GM21576 (cell line): ENCODE measurements around the gene TSC2.
"Not testable (repeated sequence)": the region's sequence is repeated elsewhere in the genome, so short reads cannot be mapped to it uniquely, and the experiment has no call there.

Experiments
- ATAC-seq: cut with Tn5 transposase; IDR thresholded peaks from one replicate; pipeline ENCODE4 v1.9.1; 2021; ENCODE audit warnings: mild to moderate bottlenecking, moderate library complexity; ENCODE audit not compliant: unreplicated experiment

TSC2 gene

GRCh38 chr16:2096853-2097595, 49.2 kb downstream of the TSC2 start:
- no peak for ATAC-seq

- not testable (repeated sequence) for ATAC-seq
Measured at GRCh38 chr16:2097689-2098088, 49.9 kb downstream of the TSC2 start.

- ATAC-seq = not testable (repeated sequence)
Measured at GRCh38 chr16:2101581-2101980, 53.8 kb downstream of the TSC2 start.

- no peak for ATAC-seq
Measured at GRCh38 chr16:2102471-2102870, 54.7 kb downstream of the TSC2 start.

- ATAC-seq = not testable (repeated sequence)
Measured at GRCh38 chr16:2104464-2104863, 56.7 kb downstream of the TSC2 start.

DNA sequence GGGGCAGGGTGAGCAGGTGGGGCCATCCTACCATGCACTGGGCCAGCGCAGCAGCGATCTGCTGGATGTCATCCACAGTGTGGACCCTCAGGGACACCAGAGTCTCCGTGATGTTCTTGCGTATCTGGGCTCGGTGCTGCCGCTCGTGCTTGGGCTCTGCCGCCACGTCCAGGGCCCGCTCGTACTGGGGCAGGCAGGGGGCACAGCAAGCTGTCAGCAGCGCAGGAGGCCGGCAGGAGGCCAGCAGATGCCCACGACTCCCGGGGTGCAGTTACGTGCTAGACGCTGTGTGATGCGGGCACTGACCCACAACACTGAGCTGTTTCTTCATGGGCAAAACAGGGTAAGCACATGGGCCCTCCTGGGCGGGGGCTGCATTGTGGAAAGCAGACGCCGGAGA, 57.5 kb downstream of the TSC2 start:
- not testable (repeated sequence) for ATAC-seq

- ATAC-seq = not testable (repeated sequence)
Measured at GRCh38 chr16:2105769-2106168, 58.0 kb downstream of the TSC2 start.

DNA sequence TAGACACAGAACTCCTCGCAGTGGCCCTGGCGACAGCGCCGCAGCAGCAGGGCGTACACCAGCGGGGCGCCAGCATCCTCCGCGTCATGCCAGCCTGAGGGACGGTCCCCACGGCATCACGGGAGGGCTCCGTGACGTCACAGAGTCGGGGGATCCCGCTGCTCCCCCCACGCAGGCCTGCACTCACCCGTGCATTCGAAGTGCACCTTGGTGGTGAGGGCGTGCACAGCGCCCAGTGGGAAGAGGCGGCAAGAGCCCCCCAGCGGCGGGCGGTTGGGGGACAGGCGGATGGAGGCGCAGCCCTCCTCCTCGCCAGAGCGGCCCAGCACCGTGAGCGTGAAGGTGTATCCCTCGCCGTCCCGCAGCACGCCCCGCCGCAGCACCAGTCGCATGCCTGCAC, 58.4 kb downstream of the TSC2 start:
- ATAC-seq = not testable (repeated sequence)

DNA sequence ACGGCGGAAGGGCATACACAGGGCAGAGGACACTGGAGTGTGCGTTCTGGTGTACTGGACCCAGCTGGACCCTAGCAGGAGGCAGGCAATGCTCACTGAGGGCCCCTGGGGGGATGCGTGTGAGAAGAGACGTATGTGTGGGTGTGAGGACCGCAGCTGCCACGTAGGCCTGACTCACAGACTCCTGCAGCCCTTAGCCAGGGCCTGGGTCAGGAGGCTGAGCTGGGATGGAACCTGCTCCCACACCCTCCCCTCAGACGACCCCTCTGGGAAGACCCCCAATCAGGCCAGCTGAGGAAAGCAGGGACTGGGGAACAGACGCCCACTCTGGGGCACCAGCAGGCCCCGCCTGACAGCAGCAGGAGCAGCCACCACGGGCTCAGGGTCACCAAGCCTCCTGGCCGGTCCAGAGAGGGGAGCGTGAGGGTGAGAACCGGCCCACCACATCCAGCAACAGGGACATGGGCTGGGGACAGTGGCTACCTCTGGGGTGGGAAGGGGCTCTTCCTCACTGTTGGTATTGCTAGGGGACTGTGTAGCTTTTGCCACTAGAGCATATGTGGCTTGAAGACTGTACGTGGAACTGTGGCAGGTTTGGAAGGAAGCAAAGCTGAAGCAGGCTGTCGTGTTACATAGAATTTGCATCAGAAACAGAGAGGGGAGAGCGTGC, 59.5 kb downstream of the TSC2 start:
- ATAC-seq = not testable (repeated sequence)

DNA sequence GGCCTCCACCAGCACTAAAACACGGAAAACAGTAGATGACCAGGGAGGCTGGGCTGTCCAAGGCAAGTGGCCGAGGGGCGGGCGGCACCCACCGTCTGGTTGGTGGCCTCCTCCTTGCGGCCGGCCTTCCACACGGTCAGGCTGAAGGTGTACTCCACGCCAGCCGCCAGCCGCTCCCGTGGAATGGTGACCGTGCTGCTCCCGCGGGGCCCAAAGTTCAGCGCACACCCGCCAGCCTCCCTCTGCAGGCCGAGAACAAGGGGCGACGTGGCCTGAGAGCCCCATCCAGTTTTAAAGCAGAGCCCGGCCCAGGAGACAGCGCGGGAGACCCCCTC, 60.0 kb downstream of the TSC2 start:
- ATAC-seq = not testable (repeated sequence)

GRCh38 chr16:2108446-2109270, 60.9 kb downstream of the TSC2 start:
- not testable (repeated sequence) for ATAC-seq

GRCh38 chr16:2109271-2109580, 61.4 kb downstream of the TSC2 start:
- not testable (repeated sequence) for ATAC-seq

- not testable (repeated sequence) for ATAC-seq
Measured at GRCh38 chr16:2109872-2110271, 62.1 kb downstream of the TSC2 start.

GRCh38 chr16:2110332-2111008, 62.7 kb downstream of the TSC2 start:
- ATAC-seq = not testable (repeated sequence)

DNA sequence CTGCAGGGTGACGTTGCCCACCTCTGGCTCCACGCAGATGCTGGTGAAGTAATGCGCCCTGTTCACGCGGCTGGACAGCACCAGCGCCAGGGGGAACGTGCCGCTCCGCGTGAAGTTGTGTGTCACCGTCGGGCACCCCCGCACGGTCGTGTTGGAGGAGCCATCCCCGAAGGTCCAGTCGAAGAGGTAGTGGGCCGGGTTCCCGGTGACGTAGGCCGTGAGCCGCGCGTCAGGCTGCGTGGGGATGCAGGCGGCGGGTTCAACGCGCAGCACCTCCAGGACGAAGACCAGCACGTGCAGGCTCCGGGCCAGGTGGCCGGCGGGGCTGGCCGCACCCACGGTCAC, 63.2 kb downstream of the TSC2 start:
- ATAC-seq = not testable (repeated sequence)

GRCh38 chr16:2111412-2112335, 63.9 kb downstream of the TSC2 start:
- not testable (repeated sequence) for ATAC-seq

DNA sequence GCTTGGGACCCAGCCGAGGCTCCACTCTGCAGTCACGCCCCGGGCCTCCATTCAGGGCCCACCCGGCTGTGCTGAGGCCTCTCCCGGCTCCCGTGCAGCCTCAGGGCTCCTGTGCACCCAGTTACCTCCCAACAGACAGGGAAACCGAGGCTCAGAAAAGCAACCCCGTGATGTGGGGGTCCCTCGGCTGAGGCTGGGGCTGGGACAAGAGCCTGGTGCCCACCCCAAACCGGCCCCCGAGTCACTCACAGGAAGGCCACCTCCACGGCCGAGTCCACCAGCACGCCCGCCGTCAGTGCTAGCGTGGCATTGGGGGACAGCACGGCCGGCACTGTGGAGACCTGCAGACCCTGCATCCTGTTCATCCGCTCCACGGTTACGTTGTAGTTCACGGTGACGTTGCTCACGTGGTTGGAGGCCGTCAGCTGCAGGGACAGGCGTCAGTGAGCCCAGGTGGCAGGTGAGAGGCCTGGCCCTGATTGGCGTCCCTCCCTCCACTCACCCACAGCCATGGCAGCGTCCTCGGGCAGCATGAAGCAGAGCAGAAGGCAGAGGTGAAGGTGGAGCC, 64.8 kb downstream of the TSC2 start:
- ATAC-seq = not testable (repeated sequence)

- not testable (repeated sequence) for ATAC-seq
Measured at GRCh38 chr16:2114225-2114624, 66.4 kb downstream of the TSC2 start.

DNA sequence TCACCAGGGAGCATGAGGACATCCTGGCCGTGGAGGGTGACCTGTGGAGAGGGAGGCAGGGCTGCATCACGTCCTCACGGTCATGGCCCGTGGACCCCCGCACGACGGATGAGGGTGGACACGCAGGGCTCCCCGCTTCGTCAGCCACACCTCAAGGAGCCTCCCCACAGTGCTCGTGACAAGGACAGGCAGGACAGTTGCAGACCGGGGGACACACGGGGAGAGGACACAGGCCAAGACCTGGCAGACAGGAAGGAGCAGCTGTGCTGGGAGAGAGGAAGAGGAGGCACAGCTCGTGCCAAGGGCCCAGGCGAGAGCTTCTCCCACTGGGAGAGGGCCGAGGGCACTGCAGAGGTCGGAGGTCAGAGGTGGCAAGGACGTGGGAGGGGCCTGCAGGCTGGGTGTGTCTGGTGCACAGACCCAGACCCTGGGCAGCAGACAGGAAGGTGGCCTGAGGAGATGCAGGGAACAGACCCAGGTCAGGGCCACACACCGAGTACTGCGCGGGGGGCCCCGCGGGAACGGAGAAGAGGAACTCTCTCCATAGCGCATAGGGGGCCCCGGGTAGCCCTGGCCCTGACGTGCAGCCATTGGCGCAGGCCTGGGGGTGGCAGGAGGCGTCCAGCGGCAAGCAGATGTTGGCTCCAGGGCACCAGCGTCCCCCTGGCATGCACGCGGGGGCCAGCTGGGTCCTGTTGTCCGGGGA, 67.3 kb downstream of the TSC2 start:
- ATAC-seq = not testable (repeated sequence)
